HG03025 (cell line): Measurements from ENCODE around the gene PC.
"Not testable (repeated sequence)": the region's sequence is repeated elsewhere in the genome, so short reads cannot be mapped to it uniquely, and the experiment has no call there.

Experiments used
- ATAC-seq: cut with Tn5 transposase; IDR thresholded peaks from one replicate; pipeline ENCODE4 v1.9.1; 2021; ENCODE audit warnings: mild to moderate bottlenecking, moderate library complexity; ENCODE audit not compliant: unreplicated experiment, low FRiP score

Gene PC

DNA sequence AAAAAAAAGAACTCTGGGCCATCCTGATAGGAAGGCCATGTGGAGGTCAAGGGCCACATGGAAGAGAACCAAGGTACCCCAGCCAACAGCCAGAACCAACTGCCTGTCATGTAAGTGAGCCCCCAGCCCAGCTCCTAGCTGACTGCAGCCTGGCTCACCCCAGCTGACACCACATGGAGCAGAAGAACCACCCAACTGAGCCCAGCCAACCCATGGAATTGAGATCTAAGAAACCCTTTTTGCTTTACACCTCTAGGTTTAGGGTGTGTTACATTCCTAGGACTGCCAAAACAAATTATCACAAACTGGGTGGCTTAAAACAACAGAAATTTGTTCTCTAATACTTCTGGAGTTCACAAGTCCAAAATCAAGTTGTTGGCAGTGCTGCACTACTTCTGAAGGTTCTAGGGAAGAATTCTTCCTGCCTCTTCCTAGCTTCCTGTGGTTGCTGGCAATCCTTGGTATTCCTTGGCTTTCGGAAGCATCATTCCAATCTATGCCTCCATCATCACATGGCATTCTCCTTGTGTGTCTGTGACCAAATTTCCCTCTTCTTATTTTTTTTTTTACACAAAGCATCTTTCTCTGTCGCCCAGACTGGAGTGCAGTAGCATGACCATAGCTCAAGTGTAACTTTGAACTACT is 21.3 kb upstream of the PC start:
- ATAC-seq, result no peak

DNA sequence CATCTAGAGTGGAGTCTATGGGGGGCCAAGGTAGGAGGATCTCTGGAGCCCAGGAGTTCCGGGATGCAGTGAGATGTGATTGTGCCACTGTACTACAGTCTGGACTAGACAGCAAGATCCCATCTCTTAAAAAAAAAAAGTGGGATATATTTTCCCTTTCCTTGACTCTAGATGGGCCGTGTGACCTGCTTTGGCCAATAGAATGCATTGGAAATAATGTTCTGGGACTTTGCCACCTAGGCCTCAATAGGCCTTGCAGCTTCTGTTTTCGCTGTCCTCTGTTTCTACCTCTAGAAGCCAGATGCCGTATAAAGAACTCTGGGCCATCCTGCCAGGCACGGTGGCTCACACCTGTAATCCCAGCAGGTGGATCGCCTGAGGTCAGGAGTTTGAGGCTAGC is 20.5 kb upstream of the PC start:
- no peak for ATAC-seq

DNA sequence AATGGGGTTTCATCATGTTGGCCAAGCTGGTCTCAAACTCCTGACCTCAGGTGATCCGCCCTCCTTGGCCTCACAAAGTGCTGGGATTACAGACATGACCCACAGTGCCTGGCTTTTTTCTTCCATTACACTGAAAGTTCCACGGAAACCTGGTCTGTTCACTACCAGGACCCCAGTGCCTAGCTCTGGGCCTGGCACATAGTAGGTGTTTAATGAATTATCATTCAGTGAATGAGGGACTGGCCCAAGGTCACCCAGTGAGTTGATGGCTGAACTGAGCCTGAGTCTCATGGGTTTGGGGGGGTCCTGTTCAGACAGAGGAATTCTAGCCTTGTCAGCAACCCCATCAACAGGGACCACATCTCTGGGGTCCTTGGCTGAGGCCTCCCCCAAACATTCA is 20.0 kb upstream of the PC start:
- no peak for ATAC-seq

DNA sequence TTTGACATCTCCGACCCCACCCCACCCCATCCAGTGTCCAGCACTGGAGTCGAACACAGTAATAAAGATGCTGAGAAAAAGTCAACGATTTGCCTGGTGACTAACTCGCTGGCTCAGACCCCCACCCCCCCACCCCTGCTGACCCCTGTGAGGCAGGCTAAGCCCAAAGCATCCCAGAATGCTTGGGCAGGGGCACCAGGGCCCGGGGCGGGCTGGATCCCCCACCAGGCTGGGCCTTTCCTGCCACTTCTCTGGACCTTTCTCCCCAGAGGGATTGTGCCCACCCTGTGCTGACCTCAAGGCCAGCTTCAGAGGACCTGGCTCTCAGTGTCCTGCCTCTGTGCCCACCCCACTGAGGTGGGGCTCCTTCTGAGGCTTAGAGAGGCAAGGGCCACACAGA is 18.7 kb upstream of the PC start:
- ATAC-seq, result no peak

DNA sequence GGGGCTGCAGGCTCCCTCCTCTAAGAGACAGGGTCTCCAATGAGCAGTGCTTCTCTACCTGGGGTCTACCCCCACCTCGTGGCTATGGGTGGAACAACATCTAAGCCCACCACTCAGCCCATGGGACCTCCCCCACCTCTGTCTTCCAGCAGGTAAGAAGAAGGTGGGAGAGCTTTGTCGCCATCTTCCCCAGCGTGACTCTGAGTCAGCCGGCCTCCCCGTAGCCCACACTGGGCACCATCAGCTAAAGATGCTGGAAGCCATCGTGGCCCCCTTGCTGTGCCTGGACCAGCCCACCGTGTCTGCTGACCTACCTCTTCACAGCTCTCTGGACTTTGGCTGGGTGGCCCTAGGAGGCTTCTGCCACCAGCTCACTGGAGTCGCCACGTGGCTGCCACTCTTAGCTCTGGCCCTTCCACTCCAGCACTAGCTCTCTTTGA is 17.9 kb upstream of the PC start:
- no peak for ATAC-seq

DNA sequence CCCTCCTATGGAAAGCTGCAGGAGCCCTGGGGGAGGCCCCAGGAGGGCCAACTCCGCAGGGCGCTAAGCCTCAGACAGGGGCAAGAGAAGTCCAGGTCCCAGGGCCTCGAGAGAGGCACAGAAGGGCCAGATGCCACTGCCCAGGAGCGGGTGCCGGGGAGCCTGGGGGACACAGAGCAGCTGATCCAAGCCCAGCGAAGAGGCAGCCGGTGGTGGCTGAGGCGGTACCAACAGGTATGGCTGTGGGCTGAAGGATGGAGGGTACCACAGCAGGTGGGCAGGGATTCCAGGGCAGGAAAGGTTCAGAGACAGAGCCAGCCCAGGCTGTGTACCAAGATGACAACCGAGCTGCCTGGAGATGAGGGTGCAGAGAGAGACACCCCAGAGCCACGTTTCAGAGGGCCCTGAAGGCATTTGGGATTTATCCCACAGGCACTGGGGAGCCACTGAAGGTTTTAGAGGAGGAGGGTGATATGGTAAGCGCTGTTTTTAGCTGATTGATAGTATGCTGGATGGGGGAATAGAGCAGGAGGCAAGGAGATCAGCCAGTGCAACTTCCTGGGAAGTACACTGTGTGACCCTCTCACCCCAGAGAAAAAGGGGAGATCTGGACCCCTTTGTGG is 17.3 kb upstream of the PC start:
- ATAC-seq, result no peak

DNA sequence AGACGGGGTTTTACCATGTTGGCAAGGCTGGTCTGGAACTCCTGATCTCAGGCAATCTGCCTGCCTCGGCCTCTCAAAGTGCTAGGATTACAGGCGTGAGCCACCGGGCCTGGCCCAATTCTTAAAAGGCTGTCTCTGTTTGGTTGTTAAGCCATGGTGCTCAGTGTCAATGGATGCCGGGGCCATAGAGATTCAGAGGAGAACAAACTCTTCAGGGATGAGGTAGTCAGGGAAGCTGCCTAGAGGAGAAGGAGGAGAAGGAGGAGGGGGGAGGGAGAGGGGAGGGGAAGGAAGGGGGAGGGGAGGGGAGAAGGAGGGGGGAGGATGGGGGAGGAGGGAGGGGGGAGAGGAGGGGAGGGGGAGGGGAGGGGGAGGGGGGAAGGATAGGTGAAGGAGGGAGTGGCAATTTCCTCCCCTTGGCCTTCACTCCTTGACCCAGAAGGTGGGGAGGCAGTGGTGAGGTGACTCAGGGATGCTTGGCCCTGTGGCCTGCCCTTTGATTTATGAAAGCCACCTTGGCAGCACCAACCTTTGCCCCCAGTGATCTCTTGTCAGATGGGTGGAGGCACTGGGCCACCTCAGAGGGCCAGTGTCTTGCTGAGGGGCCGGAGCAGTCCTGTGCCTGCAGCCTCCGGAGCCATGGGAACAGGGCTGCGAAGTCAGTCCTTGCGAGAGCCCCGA is 16.7 kb upstream of the PC start, which contains the start of gene C11orf86:
TSS of gene C11orf86 (plus strand) at position 581 of the 681 bp plus-strand sequence. CDS start at position 640, 59 bp downstream.
- no peak for ATAC-seq

DNA sequence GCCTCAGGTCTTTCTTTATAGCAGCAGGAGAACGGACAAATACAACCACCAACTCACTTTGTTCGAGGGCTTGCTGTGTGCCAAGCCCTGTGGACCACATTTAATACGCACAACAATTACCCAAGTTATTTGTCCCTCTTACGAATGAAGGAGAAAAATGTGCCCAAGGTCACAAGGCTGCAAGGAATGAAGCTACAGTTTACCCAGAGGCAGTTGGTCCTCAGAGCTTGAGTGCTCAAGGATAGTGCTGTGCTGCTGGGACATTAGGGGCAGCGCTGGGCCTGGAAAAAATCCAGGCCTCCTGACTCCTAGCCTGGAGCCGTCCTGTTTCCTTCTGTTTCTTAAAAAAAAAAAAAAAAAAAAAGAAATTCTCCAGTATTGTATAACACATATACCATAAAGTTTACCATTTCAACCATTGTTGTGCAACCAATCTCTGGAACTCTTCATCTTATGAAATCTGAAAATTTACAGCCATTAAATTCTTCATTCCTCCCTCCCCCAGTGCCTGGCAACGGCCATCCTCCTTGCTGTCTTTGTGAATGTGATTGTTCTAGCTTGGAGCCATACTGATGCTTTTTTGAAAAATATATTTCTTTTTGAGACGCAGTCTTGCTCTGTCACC is 15.9 kb upstream of the PC start:
- ATAC-seq, result no peak

DNA sequence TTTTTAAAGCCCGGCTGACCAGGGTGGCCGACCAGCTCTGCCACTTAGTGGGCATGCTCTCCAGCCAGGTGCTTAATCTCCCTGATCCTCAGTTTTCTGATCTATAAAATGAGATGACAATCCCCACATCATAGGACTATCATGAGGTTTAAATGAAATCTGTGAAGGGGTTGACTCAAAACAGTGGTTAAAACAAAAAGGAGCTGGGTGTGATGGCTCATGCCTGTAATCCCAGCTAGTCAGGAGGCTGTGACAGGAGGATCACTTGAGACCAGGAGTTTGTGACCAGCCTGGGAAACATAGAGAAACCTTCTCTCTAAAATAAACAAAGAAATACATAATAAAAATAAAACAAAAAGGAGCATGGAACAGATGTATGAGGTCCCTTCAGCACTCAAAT is 13.3 kb upstream of the PC start:
- ATAC-seq, result no peak

DNA sequence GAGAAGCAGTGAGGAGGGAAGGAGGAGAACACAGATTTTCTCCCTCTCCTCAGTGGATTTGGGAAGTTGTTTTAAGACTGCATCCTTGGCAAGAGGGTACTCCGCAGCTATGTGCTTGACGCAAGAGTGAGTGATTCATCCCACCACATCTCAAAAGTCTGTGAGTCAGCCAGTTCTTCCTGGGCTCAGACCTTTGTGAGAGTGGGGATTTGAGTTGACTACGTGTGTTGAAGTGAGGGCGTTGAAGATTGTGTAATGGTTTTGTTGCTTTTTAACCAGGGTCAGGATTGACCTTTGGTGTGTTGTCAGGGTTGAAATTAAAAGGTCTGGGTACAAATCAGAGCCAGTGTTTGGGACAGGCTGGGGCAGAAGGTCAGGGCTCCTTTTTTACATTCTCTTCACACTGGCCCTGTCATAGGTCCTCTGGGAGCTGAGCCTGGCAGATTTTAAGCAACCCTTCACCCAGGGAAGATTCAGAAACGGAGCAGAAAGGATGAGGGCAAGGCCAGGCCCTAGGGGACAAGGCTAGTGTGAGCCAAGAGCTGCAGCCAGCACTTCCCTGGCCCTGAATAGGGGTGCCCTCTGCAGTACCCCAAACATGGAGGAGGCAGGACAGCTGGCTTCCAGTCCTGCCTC is 12.7 kb upstream of the PC start:
- ATAC-seq, result no peak

DNA sequence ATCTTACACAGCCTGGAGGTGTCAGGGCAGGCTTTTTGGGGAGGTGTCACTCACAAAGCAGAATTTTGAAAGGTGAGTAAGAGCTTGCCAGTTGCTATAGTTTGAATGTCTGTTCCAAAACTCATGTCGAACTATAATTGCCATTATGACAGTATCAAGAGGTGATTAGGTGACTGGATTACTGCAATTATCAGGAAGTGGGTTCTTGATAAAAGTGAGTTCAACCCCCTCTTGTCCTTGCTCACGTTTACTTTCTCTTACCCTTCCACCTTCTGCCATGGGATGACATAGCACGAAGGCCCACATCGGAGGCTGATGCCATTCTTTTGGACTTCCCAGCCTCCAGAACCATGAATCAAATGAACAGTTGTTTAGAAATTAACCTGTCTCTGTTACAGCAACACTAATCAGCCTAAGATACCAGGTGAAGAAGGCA is 12.2 kb upstream of the PC start:
- no peak for ATAC-seq

DNA sequence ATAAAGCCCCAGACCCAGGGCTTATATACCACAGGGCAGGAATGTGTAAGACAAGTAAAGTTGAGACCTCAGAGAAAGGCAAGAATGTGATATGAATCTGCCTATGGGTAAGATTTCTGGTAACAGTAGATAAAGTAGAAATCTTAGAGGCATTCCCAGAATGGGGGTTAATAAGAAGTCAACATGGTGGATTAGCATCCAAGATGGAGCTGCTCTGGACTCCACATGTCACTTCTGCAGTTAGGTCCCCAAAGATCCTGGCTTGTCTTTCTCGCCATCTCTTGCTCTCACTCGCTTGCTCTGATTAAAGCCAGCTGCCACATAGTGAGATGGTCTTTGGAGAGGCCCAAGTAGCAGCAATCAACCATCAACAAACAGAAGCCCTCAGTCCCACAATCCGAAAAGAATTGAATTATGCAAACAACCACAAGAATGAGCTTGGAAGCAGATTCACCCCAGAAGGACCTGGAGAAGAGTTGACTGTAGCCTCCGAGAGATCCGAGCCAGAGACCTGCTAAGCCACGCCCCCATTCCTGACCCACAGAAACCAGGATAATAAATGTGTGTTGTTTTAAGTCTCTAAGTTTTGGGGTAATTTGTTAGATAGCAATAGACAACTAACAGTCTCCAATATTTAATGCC is 11.5 kb upstream of the PC start:
- ATAC-seq, result no peak

DNA sequence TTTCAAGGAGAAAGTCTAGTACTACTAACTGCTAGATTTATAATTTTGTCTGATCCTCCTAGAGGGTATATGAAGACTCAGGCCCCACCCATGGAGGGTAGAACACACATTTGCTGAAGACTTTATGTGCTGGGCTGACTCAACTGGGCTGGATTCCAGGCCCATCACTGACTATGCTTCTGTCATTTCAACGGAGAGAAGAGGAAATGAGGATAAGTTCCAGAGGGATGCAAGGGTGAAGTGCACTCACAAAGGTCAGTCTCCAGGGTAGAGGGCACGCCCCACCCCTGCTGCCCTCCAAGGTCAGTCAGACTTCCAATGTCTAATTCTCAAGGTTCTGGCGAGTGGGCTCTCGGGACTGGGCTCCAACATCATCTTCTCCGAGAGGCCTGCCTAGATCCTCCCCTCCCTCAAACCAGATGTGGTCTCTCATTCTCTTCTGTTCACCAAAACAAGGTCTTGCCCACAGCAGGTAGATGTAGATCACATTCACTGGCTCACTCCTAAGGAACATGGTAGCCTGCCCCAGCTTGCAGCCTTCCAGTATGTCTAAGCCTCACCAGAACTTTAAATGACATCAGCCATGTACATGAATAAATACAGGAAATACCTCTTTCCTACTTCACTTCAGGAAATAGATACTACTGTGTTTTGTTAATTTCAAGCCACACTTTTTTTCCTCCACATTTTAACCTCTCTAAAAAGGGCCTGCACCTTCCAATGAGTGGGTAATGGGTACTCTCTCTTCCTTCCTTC is 9.7 kb upstream of the PC start:
- ATAC-seq, result no peak

DNA sequence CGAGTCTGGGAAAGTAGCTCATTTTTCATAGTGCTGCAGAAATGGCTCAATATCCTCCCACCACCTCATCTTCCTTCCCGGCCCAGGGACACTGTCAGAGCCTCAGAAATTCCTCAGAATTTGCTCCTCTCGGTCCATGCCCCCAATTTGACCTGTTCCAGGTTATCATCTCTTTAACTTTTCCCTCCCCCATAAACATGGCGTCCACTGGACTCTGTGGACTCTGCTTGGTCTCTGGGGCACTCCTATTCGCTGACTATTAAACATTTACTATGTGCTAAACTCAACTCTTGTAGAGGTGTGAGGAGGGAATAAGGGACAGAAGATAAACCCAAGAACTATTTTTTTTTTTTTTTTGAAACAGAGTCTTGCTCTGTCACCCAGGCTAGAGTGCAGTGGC is 8.2 kb upstream of the PC start:
- no peak for ATAC-seq

DNA sequence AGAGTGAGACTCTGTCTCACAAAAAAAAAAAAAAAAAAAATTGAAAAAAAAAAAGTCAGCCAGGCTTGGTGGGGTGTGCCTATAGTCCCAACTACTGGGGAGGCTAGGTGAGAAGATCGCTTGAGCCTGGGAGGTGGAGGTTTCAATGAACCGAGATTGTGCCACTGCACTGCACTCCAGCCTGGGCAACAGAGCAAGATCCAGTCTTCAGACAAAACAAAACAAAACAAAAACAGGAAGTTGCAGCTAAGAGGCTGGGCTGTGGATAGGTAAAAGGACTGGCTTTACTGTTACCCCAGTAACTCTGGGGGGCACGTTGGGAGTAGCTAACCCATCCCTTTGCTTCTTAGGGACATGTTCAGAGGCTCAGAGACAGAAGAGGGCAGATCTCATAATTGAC is 6.3 kb upstream of the PC start:
- no peak for ATAC-seq

DNA sequence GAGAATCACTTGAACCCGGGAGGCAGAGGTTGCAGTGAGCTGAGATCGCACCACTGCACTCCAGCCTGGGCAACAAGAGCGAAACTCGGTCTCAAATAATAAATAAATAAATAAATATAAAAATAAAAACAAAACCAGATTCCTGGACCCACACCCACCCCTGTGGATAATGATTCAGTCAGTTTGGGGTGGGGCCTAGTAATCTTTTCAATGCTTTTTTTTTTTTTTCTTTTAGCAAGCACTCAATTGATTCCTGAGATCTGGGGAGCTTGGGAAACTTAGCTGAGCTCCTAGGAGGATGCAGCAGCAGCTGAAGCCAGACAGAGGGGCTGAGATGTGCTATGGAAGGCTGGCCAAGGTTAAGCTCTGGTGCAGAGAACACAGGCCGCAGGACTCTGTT is 4.6 kb upstream of the PC start:
- no peak for ATAC-seq

DNA sequence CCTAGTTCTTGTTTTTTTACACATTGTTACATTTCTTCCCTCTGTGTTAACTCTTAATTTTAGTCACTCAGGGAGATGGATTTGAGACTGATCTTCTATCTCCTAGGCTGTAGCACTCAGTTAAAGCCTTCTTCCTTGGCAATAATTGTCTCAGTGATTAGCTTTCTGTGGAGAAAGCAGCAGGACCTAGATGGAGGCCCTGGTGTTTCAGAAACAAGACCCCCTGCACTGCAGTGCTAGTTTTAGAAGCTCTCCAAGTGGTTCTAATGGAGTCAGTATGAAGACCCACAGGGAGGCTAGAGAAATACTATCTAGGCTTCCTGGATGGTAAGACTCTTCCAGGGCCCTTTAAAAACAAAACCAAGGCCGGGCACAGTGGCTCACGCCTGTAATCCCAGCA is 4.1 kb upstream of the PC start:
- ATAC-seq, result no peak

DNA sequence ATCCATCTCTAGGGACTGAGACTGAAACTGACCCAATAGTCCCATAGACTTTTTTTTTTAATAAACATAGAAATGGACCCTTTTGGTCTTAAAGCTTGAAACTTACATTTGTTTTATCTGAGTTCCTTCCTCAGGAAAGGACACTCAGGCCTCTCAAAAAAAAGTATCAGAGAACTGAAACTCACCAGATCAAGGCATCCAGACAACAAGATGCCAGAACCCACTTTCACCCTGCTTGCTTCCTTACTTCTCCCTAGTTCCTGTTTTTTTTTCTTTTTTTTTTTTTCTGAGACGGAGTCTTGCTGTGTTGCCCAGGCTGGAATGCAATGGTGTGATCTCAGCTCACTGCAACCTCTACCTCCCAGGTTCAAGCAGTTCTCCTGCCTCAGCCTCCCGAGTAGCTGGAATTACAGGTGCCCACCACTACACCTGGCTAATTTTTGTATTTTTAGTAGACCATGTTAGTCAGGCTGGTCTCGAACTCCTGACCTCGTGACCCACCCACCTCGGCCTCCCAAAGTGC is 3.6 kb upstream of the PC start:
- ATAC-seq, result not testable (repeated sequence)

DNA sequence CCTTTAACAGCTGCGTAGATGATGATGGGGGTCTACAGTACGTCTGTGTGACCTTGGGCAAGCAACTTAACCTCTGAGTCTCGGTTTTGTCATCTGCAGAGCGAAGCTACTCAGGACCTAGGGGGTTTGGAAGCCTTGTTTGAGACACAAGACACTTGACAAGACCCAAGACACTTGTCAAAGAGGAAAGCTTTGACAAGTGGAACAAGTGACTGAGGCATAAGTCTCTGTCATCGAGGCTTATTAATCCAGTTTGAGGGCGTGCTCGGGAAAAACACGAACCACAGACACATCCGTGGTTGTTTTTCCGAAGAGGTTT is 732 bp upstream of the PC start:
- ATAC-seq, result no peak

DNA sequence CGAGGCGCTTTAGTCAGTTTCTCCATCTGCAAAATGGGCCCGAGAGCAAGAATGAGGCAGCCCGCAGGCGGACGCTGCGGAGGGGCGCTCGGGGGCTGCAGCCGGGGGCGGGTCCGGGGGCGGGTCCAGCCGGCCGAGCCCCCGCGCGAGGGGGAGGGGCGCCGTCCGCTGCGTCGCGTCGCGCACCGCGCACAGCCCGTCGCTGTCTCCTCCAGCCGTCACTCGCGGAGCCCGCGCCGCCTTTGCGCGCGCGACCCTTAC is 282 bp downstream of the PC start:
- ATAC-seq, result peak; percentile 22
